ENCODE data around the gene CDC16.

CDC16 gene

DNA sequence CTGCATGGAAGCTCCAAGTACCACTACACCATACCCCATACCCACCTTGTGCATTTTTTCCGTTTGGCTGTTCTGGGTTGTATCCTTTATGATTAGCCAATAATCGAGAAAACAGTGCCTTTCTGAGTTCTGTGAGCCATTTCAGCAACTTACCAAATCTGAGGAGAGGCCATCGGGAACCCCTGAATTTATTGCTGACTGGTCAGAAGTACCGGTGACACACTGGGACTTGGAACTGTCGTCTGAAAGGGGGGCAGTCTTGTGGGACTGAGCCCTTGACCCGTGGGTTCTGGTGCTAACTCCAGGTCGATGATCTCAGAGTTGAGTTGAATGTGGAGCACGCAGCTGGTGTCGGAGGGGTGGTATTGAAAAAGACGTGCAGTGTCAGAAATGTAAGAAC is 61.8 kb downstream of the CDC16 start:
- TF ChIP-seq, protein P1, sequence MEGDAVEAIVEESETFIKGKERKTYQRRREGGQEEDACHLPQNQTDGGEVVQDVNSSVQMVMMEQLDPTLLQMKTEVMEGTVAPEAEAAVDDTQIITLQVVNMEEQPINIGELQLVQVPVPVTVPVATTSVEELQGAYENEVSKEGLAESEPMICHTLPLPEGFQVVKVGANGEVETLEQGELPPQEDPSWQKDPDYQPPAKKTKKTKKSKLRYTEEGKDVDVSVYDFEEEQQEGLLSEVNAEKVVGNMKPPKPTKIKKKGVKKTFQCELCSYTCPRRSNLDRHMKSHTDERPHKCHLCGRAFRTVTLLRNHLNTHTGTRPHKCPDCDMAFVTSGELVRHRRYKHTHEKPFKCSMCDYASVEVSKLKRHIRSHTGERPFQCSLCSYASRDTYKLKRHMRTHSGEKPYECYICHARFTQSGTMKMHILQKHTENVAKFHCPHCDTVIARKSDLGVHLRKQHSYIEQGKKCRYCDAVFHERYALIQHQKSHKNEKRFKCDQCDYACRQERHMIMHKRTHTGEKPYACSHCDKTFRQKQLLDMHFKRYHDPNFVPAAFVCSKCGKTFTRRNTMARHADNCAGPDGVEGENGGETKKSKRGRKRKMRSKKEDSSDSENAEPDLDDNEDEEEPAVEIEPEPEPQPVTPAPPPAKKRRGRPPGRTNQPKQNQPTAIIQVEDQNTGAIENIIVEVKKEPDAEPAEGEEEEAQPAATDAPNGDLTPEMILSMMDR (conservative IDR thresholded peaks at IDR 0.05; ENCODE audit: low read depth): no peak
- ChIA-PET POLR2A (ENCODE audit: low non-redundant PET) (no interaction called here), CTCF (no interaction called here)

DNA sequence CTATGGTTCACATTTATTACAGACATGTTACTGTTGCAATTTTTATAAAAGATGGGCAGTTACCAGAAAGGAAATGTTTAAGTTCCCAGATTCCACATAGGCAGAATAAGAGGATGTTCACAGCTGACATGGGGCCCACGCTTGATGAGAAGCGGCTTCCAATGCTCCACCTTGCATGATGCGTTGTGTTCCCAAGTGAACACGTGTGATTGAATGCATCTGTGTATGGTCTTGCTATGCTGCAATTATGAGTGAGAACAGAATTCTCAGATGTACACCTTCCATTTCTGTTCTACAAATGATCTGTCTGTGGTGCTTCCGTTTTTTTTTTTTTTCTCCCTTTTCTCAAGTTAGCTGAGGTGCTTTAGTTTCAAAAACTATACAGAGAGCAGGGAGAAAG is 62.2 kb downstream of the CDC16 start:
- CTCF ChIA-PET: no interaction called here
- no peak for DNase-seq (ENCODE audit: low spot score)
- TF ChIP-seq, protein P1 (conservative IDR thresholded peaks at IDR 0.05; ENCODE audit: low read depth): no peak
- H3K27ac ChIP-seq: no peak overlapping the region
- POLR2A ChIA-PET (ENCODE audit: low non-redundant PET): no interaction called here

More for the DNA sequence above, 61.8 kb downstream of the CDC16 start:
- DNase-seq (ENCODE audit: low spot score): no peak
- no peak overlapping the region for H3K27ac ChIP-seq

DNA sequence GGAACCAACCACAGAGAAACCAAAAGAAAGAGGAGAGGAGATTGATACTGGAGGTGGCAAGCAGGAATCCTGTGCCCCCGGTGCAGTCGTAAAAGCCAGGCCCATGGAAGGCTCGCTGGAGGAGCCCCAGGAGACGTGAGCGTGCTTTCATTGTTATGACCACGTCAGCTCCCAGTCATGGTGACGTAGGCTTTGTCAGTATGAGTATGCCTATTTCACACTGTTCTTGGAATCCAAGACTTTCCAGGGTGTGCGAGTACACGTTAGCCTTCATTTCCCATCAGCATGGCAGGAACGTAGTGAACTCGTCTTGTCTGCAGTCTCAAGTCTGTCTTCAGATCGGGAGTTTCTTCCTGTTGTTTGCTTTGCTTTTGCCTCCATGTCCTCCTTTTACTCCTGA is 64.2 kb downstream of the CDC16 start:
- TF ChIP-seq, protein P1 (conservative IDR thresholded peaks at IDR 0.05; ENCODE audit: low read depth): no peak
- ChIA-PET CTCF (no interaction called here), POLR2A (ENCODE audit: low non-redundant PET) (no interaction called here)
- no peak for DNase-seq (ENCODE audit: low spot score)
- no peak overlapping the region for H3K27ac ChIP-seq

DNA sequence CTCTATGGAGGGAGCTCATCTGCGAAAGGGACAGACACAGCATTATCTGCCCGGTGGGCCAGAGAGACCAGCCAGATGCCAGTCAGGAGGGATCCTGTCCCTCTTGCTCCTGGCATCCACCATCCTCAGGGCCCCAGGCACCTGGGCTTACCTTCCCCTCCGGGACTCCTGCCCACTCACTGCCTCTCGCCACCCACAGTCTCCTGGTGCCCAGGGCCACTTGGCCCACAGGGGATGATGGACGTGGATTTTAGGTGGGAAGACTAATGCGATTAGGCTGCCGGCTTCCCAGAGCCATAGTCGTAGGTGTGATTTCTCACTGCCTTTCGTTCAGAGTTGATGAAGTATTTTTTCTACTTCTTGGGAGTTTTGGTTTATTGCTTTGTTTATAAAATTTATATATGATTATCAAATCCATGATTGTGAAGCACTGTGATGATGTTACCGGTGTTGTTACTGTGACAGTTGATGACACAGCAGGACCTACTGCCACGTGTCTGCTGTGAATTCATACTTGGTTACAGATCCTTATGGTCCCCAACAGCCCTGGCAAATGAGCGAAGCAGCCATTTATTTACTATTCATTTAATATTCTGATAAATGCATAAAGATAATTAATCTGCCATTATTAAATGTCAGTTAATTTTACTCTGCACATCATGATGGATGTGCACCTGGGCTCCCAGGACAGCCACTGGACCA is 65.1 kb downstream of the CDC16 start:
- POLR2A ChIA-PET (ENCODE audit: low non-redundant PET): no interaction called here

DNA sequence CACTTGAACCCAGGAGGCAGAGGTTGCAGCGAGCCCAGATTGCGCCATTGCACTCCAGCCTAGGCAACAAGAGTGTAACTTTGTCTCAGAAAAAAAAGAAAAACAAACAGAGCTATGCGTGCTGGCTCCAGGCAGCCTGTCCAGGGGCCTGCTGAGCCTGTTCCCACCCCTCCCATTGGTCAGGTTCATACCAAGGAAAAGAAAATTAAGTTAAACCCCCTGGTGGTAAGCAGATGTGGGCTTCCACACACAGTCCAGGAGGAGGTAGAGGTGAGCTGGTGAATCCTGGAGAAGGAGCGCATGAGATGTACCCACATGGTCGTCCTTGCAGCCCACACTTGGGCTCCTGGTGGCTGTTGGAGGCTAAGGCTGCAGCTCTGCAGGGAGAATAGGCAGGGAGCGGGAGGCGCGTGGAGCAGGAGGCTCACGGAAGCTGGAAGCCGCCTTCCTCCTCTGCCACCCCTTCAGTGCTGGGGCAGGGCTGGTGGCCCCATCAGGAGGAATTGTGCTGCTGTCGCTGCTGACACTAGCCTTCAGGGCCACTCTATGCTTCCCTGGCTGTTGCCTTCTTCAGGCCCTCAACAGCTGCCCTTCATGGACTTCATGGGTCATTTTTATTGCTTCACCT is 69.1 kb downstream of the CDC16 start:
- CTCF ChIA-PET: interaction anchor here (0.7 to 1.0 kb wide), 2 partner anchors 32 to 327 kb away, joined by 3 read pairs; no protein-coding TSS in a partner anchor
- POLR2A ChIA-PET (ENCODE audit: low non-redundant PET): no interaction called here
- no peak for DNase-seq (ENCODE audit: low spot score)
- TF ChIP-seq, protein P1 (conservative IDR thresholded peaks at IDR 0.05; ENCODE audit: low read depth): no peak
- H3K27ac ChIP-seq: no peak overlapping the region; the same call in 1 of the 2 replicates

More for the DNA sequence above, 65.1 kb downstream of the CDC16 start:
- H3K27ac ChIP-seq: no peak overlapping the region
- CTCF ChIA-PET: no interaction called here
- TF ChIP-seq, protein P1 (conservative IDR thresholded peaks at IDR 0.05; ENCODE audit: low read depth): no peak
- DNase-seq (ENCODE audit: low spot score): no peak

DNA sequence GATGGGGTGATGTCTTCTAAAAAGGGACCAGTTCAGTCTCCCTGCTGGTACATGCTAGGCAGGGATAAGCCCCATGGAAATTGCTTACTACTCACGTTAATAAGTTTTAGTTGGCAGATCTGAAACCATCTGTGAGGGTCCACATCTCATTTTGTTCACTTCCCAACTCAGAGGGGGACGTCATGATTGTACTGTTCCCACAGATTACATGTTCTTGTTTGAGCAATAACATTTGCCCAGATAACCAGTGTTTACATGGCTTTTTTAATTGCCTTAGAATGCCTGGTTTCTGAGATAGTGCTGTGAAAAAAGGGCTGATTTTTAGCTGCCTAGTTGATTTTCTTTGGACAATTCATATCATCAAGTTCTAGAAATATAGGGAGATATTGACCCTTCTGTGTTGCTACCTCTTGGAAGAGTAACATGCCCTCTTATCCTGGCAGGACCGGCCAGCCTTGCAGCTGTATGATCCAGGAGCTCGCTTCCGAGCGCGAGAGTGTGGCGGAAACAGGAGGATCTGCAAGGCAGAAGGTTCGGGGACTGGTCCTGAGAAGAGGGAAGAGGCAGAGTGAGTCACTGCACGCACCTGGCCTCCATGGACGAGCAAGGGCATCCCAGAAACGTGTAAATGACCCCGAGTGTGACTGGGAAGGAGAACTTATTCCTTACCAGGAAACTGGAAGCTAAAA is 69.8 kb downstream of the CDC16 start:
- no peak for DNase-seq (ENCODE audit: low spot score)
- no peak overlapping the region for H3K27ac ChIP-seq
- TF ChIP-seq, protein P1 (conservative IDR thresholded peaks at IDR 0.05; ENCODE audit: low read depth): no peak
- ChIA-PET CTCF (no interaction called here), POLR2A (ENCODE audit: low non-redundant PET) (no interaction called here)

Measured in RWPE1 (cell line).